HepG2 (cell line): ENCODE data around the gene PKD2L1. TPM values are rescaled to one million over a fixed set of nuclear protein-coding genes. Genes with fewer than 3 reads are reported as not detected.
A peak's percentile ranks its signal among the peaks of the same experiment; 100 is the strongest.

Source experiments
- CHCHD3 ChIP-seq: sonication (generic); formaldehyde crosslinking; IDR thresholded peaks from 2 replicates; pipeline ENCODE4 v1.8.0; 2022; ENCODE audit warnings: mild to moderate bottlenecking, missing genetic modification reagents, moderate library complexity
- E2F2 ChIP-seq: sonication (generic); formaldehyde crosslinking; IDR thresholded peaks from 2 replicates; pipeline ENCODE4 v1.4.0; 2020; ENCODE audit warnings: missing genetic modification reagents, borderline replicate concordance
- HIC2 ChIP-seq: sonication (generic); formaldehyde crosslinking; IDR thresholded peaks from 2 replicates; pipeline ENCODE4 v1.9.0; 2022; ENCODE audit warnings: low read depth, missing genetic modification reagents
- NR2F6 ChIP-seq, 2 experiments: IDR thresholded peaks; 2 replicates each; pipeline ENCODE4 v1.6.1; 2016; ENCODE audit warnings: antibody characterized with exemption in 1 of 2, mild to moderate bottlenecking in 1 of 2
- NR3C1 ChIP-seq: sonication (generic); formaldehyde crosslinking; IDR thresholded peaks from 2 replicates; pipeline ENCODE4 v1.4.0; 2020; ENCODE audit warnings: missing genetic modification reagents
- PHF21A ChIP-seq: sonication (generic); formaldehyde crosslinking; IDR thresholded peaks from 2 replicates; pipeline ENCODE4 v1.5.0; 2020; ENCODE audit warnings: mild to moderate bottlenecking, missing genetic modification reagents
- RARG ChIP-seq: sonication (generic); formaldehyde crosslinking; IDR thresholded peaks from 2 replicates; pipeline ENCODE4 v1.4.0; 2020; ENCODE audit warnings: low read depth, mild to moderate bottlenecking, missing genetic modification reagents
- ZBTB40 ChIP-seq, 2 experiments: fragments of 450-650 bp in 1 of 2; sonication (generic) in 1 of 2; formaldehyde crosslinking in 1 of 2; IDR thresholded peaks; 2 replicates each; pipeline versions ENCODE4 v1.6.1 to v1.8.0; 2016 to 2022; ENCODE audit warnings: antibody characterized with exemption in 1 of 2, mild to moderate bottlenecking in 1 of 2, missing genetic modification reagents in 1 of 2
- ZNF432 ChIP-seq: sonication (generic); formaldehyde crosslinking; IDR thresholded peaks from 2 replicates; pipeline ENCODE4 v1.5.0; 2020; ENCODE audit warnings: missing genetic modification reagents, mild to moderate bottlenecking, borderline replicate concordance
- ZNF513 ChIP-seq: sonication (generic); formaldehyde crosslinking; conservative IDR thresholded peaks from 2 replicates; pipeline ENCODE4 v1.5.0; 2020; ENCODE audit warnings: missing genetic modification reagents
- polyA plus RNA-seq, 8 experiments: library from polyadenylated mRNA; depleted of rRNA in 3 of 8; stranded (reverse) in 7 of 8; unstranded in 1 of 8; fragments of >200 nt; fragmentation: Illumina TruSeq in 4 of 8; extraction: Trizol in 4 of 8; gene quantifications; 2 replicates each; pipeline versions ENCODE4 v1.2.1 to v1.2.3, GENCODE V29; 2011 to 2016; ENCODE audit warnings: low read depth in 4 of 8, missing spikeins in 1 of 8, mixed read lengths in 1 of 8; ENCODE audit not compliant: insufficient read depth in 1 of 8
- total RNA-seq, 5 experiments: library from RNA; depleted of rRNA; stranded (reverse); fragments of >200 nt; fragmentation: Illumina TruSeq; extraction: Trizol; gene quantifications; 2 replicates each; pipeline ENCODE4 v1.2.3, GENCODE V29; 2016; ENCODE audit warnings: low read depth in 1 of 5

The PKD2L1 gene
- total and polyA plus RNA-seq, 2 of the 13 experiments (the other 11 are each of a cell fraction or from before 2014, with no cell fraction given), result 0.07 to 0.15 TPM

DNA sequence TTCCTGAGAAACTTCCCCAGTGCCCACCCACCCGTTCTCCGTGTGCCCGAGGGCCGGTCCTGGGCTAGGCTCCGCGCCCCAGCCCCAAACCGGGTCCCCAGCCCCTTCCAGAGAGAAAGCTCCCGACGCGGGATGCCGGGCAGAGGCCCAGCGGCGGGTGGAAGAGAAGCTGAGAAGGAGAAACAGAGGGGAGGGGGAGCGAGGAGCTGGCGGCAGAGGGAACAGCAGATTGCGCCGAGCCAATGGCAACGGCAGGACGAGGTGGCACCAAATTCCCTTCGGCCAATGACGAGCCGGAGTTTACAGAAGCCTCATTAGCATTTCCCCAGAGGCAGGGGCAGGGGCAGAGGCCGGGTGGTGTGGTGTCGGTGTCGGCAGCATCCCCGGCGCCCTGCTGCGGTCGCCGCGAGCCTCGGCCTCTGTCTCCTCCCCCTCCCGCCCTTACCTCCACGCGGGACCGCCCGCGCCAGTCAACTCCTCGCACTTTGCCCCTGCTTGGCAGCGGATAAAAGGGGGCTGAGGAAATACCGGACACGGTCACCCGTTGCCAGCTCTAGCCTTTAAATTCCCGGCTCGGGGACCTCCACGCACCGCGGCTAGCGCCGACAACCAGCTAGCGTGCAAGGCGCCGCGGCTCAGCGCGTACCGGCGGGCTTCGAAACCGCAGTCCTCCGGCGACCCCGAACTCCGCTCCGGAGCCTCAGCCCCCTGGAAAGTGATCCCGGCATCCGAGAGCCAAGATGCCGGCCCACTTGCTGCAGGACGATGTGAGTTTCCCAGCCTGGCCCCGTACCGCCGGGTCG, 16.9 kb upstream of the PKD2L1 start, which contains the start of gene SCD (continued):
- TF ChIP-seq HIC2, result no peak
- TF ChIP-seq NR2F6 (IDR thresholded peaks at IDR 0.05), result no peak
- TF ChIP-seq NR2F6 (CRISPR knock-in tag; IDR thresholded peaks at IDR 0.05), result peak; percentile 56
- TF ChIP-seq PHF21A (CRISPR knock-in tag), result peak; percentile 86
- peak; percentile 30; the same call in 1 of the 2 replicates for TF ChIP-seq CHCHD3 (CRISPR knock-in tag)
- TF ChIP-seq ZBTB40 (IDR thresholded peaks at IDR 0.05), result no peak
- no peak for TF ChIP-seq ZBTB40 (CRISPR knock-in tag; IDR thresholded peaks at IDR 0.05)
- TF ChIP-seq RARG, result no peak
- no peak for TF ChIP-seq E2F2
- TF ChIP-seq ZNF513 (CRISPR knock-in tag), result no peak
- 0 out of 2 replicates have a peak, but pooled peaks have one; percentile 53 for TF ChIP-seq ZNF432
- no peak for TF ChIP-seq NR3C1 (CRISPR knock-in tag)
